Measurements from ENCODE around the gene CNTN6.

CNTN6 gene

DNA sequence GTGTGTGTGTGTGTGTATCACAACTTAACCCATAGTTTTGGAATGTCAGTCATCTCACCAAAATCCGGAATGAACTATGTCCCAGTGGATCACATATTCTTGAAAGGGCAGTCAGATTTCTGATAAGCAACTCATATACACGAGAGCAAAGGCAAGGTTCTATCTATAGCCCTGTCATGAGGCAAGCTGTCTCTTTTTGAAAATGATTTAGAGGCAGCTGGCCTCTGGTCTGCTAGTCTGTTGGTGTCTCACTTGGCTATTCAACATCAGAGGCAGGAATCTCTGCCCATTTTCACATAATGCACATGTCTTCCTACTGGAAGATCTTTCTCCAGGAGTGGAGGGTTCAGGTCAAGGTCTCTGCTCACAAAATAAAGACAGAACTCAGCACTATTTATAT lies 79.8 kb downstream of the CNTN6 start:
- peak; percentile 77 for DNase-seq (ENCODE audit: low spot score)

DNA sequence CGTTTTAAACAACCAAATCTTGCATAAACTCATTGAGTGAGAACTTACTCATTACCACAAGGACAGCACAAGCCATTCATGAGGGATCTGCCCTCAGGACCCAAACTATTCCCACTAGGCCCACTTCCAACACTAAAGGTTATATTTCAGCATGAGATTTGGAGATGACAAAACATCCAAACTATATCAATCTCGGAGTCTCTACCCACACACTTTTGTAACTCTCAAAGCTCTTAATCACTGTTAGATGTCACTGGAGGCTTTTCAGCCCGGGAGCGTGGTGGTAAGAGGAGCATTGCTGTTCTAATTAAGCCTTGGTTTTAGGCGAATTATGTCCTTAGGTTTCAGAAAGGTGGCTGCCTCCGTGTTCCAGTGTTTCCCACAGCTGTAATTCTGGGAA lies 86.3 kb downstream of the CNTN6 start:
- no peak for DNase-seq (ENCODE audit: low spot score)

DNA sequence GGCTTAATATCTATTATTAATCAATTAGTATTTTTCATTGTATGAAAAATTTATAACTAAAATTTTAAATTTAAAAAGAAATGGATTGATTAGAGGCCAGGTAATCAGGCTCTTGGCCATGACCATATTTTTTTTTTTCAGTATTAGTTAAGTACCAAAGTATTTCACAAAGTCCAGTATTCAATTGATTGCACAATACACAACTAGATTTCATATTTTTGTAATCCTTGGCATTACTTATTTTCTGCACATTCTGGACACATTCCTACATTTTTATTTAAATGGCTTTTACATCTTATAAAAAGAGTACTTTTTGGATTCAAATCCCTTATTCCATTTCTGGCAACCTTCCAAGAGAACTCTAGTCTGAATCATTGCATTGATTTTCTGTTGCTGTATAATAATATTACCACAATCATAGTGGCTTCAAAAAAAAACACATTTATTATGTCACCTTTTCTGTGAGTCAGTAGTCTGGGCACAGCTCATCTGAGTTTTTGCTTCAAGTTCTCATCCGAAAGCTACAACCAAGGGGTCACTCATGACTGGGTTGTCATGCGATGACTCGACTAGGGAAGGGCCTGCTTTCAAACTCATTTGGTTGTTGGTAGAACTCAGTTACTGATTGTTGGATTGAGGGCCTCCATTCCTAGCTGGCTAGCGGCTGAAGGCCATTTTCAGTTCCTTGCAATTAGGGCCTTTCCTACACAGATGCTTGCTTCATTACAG lies 90.7 kb downstream of the CNTN6 start:
- no peak for DNase-seq (ENCODE audit: low spot score)

DNA sequence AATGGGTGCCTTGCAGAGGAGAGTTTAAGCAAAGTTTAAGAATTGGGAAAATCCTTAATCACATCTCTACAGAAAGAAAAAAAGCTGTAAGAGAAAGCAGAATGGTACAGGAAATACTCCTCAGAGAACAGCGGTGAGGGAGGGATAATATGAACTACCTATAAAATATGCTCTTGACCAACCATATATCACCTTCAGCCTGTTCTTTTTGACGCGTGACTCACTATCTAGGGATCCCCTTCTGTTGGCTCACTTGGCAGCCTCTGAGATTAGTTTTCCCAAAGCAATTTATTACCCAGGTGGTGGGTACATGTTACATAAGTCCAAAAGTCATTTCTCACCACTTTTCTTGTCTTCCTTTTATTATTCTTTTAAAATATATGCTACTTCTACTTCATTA lies 97.7 kb downstream of the CNTN6 start:
- no peak for DNase-seq (ENCODE audit: low spot score)

DNA sequence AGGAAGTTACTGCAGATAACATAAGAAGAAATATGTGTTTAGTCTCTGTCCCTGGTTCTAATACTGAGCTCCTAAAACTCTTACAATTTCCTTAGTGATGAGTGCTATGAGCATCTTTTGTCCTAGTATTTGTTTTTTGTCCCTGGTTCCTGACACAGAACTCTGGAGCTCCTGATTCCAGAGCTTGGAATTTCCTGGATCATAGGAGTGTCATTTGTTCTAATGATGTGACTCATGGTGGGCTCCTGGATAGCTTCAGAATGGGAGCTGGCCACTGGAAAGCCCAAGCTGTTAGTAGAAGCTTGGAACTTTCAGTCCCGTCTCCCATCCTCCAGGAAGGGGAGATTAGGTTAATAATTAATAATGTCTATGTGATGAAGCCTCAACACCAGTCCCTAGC lies 98.2 kb downstream of the CNTN6 start:
- DNase-seq (ENCODE audit: low spot score) = no peak

DNA sequence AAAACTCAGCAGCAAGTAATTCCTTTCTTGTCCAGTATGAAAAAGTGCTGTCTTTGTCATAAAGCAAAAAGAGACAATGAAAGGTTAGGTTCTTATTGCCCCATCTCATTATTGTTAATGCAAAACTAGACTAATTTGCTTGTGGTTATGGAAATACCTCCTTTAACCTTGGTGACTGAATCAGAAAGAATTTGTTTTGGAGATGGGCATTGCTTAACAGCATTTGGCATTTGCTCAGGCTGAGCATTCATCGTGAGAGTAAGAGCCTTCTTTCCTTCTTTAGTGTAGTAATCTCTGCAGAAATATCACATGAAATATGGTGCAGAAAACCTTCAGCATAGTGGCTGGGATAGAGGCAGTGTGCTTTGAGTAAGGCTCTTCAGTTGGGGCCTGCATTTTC lies 103.1 kb downstream of the CNTN6 start:
- DNase-seq (ENCODE audit: low spot score) = no peak

DNA sequence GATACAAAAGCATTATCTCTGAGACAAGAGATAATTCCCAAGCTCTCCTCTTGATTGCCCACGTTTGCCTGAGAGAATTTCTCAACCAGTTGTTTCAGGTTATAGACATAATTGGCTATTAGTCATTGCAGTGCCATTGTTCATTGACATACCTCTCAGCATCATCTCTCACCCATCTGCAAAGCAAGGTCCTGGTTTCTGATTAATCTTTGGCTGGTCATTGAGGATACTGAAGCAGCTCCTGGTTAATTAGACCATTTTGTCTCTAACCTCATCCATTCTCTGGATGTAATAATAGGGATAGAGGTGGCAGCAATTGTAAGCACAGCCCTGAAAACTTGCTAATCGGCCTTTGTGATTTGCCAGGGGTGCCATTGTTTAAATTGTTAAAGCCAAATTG lies 104.2 kb downstream of the CNTN6 start:
- no peak for DNase-seq (ENCODE audit: low spot score)

DNA sequence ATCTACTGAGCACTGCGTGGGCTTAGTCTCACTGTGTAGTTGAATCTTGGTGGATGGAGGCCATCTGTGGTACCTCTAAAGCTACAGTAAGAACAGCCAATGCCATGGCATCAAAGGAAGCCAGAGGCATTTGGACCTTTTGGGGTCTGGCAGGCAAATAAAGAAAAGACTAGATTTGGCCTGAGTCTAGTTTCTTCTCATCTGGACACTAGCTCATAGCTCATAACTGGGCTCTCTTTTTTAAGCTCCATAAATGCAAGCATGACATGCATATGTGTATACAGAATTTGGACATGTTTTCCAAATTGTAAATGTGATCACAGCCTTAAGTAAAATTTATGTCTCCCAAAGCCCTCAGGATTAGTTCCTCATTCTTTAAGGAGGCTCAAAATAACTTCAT lies 107.5 kb downstream of the CNTN6 start:
- DNase-seq (ENCODE audit: low spot score) = no peak

DNA sequence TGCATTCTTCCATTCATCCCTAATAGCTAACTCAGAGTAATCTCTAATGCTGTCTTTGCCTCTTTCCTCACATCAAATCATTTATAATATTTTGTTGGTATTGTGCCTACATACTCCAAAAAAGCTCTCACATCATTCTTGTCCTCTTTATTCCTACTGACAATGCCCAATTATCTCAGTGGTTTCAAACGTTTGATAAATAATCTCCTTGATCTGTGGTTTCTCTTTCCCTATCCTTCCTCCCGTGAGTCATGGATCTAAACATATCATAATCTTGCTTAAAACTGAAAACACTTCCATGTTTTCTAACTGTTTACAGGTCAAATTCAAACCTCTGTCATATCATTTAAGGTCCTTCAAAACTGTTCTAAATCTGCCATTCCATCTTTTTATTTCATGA lies 115.1 kb downstream of the CNTN6 start:
- no peak for DNase-seq (ENCODE audit: low spot score)

DNA sequence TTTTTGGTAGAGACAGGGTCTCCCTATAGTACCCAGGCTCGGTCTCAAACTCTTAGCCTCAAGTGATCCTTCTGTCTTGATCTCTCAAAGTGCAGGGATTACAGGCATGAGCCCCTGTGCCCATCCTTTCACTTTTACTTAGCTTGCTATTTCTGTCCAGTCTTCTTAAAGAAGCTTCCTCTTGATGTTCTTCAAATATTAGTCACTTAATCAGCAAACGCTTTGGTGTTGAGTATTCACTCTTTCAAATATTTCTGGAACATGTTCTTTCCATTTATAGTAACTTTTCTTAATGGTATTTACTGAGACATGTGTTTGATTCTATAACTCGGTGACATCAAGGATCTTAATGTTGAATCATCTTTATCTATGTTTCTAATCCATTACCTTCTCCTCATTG lies 122.1 kb downstream of the CNTN6 start:
- DNase-seq (ENCODE audit: low spot score) = no peak

DNA sequence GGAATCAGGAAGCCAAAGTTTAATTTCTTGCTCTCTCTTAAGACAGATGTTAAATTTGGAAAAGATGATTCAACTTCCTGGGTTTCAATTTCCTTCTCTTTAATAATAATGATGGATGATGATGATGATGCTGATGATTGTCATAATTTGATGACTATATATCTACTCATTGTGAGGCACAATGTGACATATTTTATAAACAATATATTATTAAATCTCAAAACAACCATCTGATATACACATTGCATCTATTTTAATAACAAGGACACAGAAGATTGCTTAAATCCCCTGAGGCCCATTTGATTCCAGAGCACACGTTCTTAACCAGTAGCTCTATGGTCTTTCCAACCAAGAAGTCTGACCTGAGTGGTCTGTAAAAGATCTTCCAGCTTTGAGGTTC lies 124.0 kb downstream of the CNTN6 start:
- no peak for DNase-seq (ENCODE audit: low spot score)

DNA sequence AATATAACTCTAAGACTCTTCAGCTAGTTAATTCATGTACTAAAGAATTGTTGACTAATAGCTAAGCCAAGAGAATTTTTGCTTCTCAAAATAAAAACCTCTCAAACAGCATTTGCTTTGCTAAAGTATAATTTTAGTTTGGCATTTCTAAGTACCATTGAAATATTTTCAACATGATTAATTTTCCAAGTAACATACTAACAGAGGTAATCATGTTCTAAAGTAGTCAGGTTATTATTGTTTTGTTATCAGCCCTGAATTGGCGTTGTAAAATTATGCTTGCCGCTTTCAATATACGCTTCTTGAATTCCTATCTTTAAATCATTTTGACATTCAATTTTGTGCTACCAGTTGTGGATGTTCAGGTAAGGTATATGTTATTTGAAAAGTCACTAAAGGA lies 134.3 kb downstream of the CNTN6 start:
- DNase-seq (ENCODE audit: low spot score) = no peak

DNA sequence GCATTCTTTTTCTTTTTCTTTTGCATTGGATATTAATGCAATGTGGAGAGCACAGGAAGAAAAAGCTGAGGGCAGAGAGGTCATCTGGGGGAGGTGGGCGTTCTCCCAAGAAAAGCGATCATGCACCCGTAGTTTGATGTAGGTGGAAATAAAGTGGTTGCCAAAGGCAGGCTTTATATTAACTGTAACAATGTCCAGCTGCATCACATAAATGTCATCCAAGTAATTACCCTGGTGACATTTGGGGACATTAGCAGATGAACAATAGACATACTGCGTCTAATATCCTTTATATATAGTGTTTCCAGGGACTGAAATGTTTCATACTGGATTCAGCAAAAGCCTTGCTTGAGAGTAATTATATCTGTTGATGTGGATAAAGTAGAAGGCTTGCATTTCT lies 135.5 kb downstream of the CNTN6 start:
- DNase-seq (ENCODE audit: low spot score) = no peak

DNA sequence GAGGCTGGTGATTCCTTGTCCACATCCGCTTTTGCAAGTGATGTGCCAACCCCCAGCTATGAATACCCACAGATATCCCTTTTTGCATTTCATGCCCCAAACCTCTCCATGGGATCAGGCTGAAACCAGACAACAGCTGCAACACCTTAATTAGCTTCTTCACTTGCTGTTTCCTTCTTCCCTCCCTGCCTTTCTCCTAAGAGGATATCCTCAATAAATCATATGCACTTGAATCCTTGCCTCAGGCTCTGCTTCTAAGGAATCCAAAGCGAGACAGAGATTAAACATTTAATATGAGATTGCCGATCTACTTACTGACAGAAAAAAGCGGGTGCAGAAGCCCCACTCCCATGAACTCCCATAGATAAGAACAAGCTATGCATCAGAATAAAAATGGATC lies 138.1 kb downstream of the CNTN6 start:
- DNase-seq (ENCODE audit: low spot score) = no peak

DNA sequence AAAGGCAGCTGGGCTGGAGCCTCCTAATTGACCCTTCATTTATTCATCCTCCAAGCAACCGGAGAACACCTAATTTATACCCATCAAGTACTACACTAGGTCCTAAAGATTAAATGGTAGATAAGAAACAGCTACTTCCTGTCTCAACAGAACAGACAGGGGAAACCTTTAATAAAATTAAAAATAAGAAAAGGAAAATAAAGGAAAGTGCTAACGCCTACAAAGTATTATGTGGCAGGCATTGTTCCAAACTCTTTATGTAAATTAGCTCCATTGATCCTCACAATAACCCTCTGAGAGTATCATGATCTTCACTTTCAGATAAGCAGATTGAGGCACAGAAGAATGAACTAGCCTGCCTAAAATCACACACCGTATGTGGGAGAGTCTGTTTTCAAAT lies 139.5 kb downstream of the CNTN6 start:
- DNase-seq (ENCODE audit: low spot score) = no peak

DNA sequence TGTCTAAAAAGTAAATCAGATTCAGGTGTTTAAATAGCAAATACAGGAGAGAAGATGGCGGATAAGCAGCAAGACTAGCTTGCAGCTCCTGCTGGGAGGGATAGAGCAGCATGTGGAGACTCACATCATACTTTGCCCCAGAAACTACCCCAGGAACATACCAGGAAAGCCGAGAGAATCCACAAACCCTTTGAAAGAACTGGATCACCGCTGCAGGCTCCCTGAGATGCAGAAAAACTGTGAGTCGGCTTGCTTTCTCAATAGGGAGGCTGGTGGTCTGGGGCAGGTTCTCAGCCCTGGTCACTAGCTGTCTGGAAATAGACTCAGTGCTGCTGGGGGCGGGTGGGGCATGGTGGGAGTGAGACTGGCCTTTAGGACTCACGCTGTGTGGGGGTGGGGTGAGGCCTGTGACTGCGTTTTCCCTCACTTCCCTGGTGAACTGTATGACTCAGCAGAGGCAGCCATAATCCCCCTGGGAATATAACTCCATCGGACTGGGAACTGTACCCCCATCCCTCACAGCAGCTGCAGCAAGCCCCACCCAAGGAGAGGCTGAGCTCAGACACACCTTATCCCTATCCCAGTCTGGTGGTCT lies 142.8 kb downstream of the CNTN6 start:
- DNase-seq (ENCODE audit: low spot score) = no peak

DNA sequence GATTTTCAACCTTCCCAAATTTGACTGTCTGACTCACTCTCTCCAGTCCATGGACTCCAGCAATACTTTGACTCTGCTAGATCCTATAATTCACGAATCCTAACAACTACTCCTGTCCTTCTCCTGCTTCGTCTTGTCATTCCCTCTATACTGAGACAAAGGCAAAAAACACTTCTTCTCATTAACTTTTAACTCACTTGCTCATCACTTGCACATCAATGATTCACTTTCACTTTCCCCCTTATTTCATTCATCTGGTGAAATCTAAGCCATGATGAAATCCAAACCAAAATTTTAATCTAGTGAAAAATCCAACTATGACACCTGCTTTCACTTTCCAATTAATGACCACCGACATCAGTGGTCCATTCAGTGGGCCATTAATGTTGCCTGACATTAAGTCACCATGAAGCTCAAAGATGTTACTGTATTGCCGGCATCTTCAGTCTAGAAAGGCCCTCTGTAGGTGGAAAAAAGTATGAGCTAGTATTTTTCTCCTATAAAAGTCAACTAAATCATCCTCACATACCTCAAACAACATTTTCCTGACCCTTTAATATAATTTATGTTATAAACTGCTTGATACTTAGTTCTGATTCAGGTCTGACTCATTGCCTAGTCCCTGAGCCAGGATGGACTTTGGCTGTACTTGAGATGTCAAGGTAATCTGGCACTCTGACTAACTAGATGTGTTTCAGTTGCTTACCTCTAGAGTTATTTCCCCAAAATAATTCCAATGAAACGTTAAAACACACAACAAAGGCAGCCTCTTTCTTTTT lies 158.6 kb downstream of the CNTN6 start:
- no peak for DNase-seq (ENCODE audit: low spot score)

DNA sequence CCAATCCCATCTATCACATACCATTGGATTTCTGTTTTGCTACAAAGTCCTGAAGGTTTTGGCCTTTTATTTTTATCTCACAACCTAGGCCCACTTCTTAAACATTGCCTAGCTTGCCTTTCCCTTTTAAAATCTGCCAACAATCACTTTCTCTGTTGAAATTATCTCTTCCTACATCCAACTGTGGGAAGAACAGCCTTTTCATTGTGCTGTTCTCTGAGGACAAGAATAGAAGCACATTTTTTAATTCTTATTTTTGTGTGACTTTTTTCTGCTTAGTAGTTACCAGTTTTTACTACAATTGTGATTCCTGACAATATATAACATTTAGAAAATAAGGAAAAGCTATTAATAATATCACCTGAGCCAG lies 159.2 kb downstream of the CNTN6 start:
- DNase-seq (ENCODE audit: low spot score) = no peak

DNA sequence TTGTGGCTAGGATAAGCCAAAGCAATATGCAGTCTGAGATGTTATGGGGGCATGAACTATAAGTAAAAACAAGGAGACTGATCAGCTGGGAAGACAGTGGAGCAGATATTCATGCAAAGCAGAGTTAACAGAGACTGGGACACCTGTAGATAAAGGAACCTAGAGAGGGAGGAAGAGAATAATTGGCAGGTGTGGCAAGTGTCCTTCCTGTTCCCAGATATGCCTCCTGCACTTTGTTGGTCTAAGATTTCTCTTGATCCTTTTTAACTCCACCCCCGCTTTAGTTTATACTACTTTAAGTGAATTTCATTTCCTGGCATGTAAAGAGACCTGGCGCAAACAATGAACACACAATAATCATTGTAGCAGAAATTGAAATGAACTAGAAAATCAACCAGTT lies 169.4 kb downstream of the CNTN6 start:
- DNase-seq (ENCODE audit: low spot score) = peak; percentile 51

DNA sequence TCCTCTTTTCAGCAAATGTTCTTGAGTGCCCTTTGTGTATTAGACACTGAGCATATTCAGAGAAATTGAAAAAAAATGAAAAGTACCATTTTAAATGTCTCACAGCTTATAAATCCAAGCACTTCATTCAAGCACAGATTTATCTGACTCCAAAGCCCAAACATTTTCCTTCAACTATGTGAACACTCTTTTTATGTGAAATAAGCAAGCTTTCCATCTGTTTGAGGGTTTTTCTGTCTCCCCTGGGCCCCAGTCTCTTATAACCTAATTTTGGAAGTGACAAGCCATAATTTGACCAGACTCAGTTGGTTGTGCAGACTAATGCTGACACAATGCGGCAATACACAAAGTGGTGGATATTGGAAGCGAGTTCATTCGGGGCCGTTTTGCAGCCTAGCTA lies 170.3 kb downstream of the CNTN6 start:
- DNase-seq (ENCODE audit: low spot score) = no peak

DNA sequence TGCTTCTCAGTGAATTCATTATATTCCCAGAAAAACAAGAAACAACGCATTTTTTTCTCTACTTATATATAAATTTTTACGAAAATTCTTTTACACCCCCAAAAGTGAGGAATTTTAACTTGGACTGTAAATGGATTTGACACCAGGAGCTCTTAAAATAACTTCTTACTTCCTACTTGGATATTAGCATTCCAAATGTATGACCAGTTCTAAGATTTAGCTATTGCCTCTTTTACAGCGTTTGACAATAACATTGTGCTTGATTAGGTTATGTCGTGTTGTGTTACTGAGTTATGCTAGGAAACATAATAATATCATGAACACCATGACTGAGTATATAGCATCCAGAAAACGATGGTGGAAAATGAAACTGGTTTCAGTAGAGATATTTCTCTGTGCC lies 177.0 kb downstream of the CNTN6 start:
- no peak for DNase-seq (ENCODE audit: low spot score)

DNA sequence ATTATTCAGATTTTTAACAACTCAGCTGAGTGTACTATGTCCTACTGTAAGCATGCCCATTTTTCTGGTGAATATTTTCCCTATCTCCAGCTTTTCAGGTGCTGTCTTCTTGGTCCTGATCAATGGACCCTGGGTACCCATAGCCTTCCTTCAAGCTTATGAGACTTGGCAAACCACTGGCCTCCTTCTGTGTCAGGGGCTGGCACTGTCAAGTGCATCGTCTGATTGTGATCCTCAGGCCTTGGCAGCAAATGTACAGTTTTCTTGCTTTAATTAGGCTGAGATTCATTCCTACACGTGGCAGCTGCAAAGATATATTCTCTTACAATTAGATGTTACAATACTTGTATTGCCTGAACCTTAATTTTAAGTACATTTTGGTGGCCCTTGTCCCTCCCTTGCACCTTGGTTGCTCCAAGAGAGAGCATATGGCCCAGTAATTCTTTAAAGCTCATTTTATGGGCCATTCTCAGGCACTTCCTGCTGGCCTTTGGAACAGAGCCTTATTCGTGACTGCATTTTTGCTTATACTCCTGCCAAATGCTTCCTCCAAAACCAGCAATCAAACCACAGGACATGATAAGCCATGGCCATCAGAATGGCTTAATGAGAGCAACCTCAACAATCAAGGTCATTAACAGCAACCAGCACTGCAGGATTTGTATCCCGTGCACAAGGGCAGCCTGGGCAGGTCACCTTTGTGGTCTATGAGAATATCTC lies 179.9 kb downstream of the CNTN6 start:
- peak; percentile 97 for DNase-seq (ENCODE audit: low spot score)

DNA sequence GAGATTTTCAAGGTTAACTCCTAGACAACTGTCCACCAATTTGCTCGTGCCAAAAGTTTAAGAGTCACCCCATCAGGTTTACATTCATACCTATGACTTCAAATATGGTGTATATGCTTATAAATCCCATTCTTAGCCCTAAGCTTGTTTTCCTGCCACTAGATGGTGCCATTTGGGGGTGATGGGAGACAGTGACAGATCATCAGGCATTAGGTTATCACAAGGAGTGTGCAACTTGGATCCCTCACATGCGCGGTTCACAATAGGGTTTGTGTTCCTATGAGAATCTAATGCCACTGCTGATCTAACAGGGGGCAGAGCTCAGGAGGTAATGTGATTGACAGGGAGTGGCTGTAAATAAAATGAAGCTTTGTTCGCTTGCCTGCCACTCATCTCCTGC lies 182.7 kb downstream of the CNTN6 start:
- DNase-seq (ENCODE audit: low spot score) = no peak
